Measurements from ENCODE around the gene JPH2.
"Not testable (repeated sequence)": the region's sequence is repeated elsewhere in the genome, so short reads cannot be mapped to it uniquely, and the experiment has no call there.

Gene JPH2

DNA sequence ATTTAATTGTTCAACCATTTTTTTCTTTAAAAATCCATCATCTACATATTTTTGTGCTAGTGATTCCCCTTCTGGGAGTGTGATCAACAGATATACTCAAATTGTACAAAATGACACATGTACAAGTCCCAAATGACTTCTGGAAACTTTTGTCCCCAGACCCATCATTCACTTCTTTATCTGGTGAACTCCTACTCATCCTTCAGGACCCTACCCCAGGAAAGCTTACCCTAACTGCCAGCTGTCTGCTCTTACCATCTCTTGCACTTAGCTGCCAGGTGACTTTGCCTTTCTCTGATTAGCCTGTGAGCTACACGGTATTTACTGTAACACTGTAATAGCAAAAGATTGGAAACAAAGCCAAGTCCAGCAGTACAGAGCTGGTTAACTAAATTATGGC, 55.3 kb downstream of the JPH2 start:
- in situ Hi-C loops (cut with MboI; ENCODE audit: low sequenced_read_pairs): no loop called here

DNA sequence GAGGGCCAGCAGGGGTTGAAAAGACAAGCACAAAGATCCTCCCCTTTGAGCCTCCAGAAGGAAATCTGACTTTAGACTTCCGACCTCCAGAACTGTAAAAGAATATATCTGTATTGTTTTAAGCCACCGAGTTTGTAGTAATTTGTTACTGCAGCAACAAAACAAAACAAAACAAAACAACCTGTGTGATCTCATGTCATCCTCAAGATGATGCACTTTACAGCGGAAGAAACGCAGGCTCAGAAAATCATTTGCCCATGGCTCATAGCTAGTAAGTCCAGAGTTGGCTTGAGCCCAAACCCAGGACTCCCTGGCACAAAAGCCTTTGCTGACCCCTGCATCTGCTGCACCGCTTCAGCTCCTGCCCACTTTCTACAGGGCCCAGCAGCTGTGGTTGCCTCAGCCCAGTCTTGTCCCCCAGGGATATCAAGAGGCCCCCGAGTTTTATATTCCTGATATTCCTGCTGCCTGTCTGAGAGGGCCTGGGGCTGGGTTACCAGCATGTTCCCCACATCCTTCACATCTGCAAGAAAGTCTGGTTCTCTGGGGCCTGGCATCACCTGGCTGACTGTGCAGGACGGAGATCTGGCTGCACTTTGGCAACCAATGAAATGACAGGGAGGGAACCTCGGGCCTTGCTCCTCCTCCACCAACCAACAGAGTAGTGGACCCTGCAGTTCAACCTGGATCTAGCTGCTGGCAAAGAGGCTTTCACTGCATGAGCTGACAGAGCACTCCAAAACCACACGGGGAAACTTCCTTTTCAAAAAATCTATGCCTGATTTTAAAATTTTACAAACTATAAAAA, 56.9 kb downstream of the JPH2 start:
- in situ Hi-C loops (cut with MboI; ENCODE audit: low sequenced_read_pairs): no loop called here

DNA sequence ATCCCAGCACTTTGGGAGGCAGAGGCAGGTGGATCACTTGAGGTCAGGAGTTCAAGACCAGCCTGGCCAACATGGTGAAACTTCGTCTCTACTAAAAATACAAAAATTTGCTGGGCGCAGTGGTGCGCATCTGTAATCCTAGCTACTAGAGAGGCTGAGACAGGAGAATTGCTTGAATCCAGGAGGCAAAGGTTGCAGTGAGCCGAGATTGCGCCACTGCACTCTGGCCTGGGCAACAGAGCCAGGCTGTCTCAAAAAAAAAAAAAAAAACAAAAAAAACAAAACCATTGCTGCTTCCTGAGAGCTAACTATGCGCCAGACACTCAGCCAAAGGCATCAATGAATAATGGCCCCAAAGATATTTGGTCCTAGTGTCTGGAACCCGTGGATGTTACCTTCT, 57.7 kb downstream of the JPH2 start:
- in situ Hi-C loops (cut with MboI; ENCODE audit: low sequenced_read_pairs): not testable (repeated sequence)

DNA sequence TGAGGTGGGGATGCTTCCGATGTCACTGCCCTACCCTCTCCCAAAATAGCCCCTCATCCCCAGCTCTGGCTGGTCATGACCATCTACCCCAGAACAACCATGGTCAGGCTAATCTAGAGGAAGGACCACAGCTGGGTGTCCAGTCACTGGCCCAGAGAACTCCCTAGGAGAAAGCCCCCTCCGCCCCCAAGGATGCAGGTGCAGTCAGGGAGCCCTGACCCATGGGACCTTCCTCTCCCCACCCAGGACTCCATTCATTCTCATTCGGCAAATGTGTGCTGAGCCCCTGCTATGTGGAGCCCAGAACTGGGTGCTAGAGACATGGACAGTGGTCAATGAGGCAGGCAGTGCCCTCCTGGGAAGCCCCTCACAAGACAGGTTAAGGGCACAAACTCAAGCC, 60.5 kb downstream of the JPH2 start:
- in situ Hi-C loops (cut with MboI; ENCODE audit: low sequenced_read_pairs): no loop called here

DNA sequence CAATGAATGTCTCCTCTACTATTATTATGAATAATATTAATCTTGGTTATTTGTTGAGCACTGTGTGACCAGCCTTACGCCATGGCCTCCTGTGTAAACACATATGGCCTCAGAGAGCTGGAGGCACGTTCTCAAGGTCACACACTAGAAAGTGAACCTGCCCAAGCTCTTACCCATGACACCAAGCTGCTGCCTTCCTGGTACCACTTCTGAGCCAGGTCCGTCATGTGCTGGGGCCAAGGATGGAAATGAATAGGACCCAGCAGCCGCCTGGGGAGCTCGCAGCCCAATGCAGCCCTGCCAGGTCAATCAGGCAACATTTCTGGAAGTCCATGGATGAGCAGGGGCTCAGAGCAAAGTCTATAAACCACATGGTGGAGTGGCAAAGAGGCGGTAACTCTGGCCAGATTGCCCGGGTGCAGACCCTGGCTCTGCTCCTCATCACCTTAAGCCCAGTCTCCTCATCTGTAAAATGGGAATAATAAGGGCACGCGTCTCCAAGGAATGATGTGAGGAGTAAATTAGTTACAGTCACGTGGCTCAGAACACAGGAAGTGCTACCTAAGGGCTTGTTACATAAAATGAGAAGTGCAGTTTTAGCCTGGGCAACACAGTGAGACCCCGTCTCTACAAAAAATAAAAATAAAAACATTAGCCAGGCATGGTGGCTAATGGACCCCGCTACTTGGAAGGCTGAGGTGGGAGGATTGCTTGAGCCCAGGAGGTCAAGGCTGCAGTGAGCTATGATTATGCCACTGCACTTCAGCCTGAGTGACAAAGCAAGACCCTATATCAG, 61.5 kb downstream of the JPH2 start:
- in situ Hi-C loops (cut with MboI; ENCODE audit: low sequenced_read_pairs): no loop called here

DNA sequence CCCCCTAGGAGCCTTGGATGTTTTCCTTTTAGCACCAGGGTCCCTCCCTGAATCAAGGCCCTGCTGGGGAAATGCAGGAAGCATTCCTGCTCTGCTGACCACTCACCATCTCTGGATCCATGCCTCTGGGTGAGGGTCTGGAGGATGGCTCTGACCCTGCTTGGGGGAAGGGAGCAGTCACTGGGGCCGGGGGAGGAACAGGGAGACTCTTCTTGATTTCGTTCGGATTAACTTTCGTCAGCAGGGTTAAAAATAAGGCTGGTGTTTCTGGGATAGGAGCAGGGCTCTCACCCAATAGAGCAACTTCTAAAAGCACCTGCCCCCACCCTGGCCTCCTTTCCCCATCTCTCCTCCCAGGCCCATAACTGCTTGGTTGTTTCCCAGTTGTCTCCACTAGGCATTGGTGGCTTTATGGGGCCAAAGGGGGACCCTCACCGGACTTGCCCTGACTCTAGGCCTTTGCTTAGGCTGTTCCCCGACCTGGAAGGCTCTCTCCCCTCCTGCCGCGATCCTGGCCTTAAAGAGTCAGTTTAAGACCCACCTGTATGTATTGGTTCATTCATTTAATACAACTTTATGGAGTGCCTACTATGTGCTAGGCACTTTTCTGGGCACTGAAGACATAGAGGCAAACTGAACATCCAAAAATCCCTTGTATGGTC, 63.0 kb downstream of the JPH2 start:
- in situ Hi-C loops (cut with MboI; ENCODE audit: low sequenced_read_pairs): no loop called here

DNA sequence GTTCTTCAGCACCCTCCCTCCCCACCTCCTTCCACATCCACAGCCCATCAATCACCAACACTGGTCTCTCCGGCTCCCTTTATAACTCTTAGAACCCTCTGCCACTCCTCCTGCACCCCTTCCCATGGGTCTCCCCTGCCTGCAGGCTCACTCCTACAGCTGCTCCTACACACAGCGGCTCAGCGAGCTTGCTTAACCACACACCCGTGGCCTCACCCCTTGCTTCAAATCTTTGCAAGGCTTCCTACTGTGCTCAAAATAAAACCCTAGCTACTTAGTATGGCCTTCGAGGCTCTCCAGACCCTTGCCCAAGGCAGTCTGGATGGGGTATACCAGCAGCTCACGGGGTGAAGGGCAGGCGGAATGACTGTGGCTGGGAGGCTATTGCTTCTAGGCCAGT, 63.7 kb downstream of the JPH2 start:
- in situ Hi-C loops (cut with MboI; ENCODE audit: low sequenced_read_pairs): no loop called here

DNA sequence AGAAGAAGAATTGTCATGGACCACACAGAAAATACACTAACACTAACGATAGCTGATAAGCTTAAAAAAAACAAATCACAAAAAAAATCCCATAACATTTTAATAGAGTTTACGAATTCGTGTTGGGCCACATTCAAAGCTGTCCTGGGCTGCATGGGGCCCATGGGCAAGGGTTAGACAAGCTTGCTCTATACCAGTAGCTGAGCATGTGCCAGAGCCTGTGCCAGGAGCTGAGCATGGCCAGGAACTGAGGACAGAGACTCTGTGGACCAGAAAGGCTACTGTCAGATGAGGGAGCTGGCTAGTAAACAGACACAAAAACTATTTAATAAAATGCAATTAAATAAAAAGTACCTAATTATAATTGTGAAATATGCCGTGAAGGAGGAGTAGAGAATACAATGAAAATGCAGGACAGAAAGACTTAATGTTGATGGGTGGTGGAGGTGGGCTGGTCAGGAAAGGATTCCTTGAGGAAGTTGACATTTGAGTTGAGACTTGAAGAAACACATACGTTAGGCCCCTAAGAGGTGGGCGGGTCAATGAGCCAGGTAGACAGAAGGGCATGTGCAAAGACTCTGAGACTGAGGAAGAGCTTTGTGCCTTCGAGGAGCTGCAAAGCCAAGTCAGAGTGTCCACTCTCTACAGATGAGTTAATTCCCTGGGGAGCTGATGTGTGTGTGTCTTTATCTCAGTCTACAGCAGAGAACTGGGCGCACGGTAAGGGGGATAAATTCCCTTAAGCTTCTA, 66.1 kb downstream of the JPH2 start:
- in situ Hi-C loops (cut with MboI; ENCODE audit: low sequenced_read_pairs): no loop called here

DNA sequence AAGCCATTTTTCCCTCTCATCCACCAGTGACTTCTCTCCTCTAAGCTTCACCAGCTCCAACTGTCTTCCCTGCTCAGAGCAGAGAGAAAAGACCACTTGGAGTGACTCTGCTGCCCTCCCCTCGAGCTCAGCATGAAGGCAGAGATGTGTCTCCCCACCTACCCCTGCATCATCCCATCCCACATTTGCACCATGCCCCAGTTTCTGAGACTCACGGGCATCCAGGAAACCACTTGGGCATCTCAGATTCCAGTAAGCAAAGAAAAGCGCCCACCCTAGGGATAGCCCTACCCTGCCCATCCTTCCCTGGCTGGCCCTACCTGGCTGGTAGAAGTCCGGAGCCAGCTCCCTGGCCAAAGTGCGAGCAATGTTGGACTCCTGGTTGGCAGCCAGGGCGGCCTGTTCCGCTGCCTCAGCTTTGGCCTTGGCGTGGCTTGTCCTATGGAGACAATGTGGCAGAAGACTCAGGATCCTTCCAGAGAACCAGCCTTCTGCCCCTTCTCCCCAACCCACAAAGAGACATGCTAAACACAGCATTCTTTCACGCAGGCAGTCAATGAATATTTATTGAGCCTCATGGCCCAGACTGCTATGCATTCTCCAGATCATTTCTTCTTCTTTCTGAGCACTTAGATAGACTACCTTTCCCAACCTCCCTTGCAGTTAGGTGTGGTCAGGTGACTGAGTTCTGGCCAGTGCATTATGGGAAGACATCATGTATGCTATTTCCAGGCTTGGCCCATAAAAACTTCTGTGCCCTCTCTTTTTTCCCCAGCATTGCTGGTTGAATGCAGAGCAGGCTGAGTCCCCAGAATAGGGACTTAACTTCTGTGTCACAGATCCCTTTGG, 68.6 kb downstream of the JPH2 start:
- in situ Hi-C loops (cut with MboI; ENCODE audit: low sequenced_read_pairs): no loop called here

DNA sequence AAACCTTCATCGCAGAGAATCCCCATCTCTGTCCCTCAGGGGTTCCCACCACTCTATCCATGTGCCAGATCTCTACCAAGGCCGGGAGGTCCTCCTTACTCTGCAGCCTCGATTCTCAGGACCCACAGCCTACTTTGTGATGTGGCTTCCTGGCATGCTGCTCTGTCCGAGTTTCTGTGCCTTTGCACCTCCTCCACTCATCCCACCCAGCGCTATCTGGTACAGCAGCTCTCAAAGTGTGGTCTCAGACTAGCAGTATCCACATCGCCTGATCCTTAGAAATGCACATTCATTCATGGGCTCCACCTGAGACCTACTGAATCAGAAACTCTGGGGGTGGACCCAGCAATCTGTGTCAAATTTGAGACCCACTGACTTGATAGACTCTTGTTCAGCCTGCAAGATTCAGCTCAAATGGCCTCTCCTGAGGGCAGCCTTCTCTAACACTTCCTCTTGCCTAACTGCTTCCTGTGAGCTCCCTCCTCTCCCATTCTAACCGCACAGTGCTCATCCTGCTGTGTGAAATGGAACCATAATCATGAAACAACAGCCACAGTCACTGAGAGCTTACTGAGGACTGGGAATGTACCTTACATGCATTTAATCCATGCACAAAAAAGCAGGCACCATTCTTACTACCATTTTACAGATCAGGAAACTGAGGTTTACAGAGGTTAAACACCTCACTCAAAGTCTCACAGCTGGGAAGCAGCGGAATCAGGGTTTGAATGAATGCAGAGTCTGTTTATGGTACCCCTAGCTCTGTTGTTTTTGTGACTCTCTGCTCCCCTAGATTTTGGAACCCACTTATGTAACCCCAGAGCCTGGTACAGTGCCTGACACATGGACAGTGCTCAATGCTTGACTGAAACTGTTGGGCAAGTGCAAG, 69.4 kb downstream of the JPH2 start:
- in situ Hi-C loops (cut with MboI; ENCODE audit: low sequenced_read_pairs): no loop called here

DNA sequence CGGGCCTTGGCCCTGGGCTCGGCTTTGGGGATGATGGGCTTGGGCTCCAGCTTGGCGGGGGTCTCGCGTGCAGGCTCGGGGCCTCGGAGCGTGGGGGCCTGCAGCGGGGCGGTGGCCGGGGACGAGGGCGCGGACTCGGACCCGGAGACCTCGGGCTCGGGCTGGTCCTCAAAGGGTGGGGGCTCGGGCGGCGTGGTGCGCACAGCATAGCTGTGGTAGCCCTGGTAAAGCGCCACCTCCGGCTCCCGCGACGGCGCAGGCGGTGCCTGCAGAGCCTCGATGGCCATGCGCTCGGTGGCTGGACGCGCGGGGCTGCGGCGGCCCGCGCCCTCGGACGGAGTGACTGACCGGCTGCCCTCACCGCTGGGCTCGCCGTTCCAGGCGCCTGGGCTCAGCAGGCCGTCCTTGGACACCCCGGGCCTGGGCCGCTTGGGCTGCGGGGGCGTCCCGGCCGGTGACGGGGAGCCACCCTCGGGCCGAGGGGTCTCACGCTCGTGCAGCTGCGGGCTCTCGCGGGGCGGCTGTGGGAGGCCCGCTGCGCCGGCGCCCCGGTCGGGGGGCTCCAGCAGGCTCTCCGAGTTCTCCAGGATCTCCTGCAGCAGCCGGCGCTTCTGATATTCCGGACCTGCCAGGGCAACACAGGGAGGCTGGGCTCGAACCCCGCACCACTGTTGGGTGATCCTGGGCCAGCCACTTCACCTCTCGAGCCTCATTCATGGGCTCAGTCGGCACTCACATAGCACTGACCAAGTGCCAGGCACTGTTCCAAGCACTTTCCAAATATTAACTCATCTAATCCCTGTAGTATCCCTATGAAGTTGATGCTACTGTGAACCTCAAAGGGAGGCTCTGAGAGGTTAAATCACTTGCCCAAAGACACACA, 71.0 kb downstream of the JPH2 start:
- in situ Hi-C loops (cut with MboI; ENCODE audit: low sequenced_read_pairs): no loop called here

DNA sequence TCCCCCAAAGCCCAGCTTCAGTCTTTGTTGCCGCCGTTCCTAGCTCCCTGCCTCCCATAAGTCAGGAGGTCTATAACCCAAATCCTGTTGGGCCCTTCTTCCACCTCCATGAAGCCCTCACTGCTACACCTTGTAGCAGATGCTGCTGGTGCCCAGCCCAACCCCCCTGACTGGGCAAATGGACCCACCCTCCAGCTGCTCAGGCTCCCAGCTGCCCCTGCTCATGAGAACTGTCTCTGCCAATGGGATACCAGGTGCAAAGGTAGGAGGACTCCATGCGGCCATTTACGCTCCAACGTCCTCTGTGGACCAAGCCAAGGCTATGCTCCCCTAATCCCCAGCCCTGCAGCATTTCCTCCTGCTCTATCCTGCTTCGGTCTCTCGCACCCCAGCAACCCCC, 71.8 kb downstream of the JPH2 start:
- in situ Hi-C loops (cut with MboI; ENCODE audit: low sequenced_read_pairs): no loop called here

DNA sequence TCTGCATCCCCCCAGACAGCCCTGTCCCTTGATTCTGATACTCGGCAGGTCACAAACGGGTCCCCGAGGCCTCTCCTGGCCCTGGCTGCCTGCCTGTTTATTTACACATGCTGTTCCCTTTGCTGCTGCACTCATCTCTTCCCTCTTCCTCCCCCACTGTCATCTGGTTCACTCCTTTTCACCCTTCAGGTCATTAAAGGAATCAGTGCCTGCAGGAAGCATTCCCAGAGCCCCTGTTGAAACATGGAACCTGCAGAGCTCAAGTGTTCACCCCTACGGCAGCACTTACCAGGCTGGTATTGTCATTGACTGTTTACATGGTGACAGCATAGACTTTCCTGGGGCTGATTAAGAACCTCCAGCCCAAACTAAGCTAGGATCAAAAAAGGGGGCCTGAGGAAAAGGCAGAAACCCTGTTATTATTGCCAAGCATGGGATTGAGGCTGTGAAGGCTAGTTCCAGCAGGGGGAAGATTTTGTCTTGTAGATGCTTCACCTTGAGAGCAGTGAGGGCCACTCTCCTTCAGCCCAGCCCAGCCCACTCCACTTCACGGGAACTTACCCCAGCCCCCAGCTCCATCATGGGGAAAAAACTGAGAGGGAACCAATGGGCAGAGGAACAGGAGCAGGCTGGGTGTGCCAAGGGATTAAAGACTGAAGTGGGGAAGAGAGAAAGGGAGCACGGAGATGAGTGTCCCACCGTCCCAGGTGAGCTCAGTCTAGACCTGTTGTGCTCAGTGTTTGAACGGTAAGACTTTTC, 73.2 kb downstream of the JPH2 start:
- in situ Hi-C loops (cut with MboI; ENCODE audit: low sequenced_read_pairs): no loop called here

DNA sequence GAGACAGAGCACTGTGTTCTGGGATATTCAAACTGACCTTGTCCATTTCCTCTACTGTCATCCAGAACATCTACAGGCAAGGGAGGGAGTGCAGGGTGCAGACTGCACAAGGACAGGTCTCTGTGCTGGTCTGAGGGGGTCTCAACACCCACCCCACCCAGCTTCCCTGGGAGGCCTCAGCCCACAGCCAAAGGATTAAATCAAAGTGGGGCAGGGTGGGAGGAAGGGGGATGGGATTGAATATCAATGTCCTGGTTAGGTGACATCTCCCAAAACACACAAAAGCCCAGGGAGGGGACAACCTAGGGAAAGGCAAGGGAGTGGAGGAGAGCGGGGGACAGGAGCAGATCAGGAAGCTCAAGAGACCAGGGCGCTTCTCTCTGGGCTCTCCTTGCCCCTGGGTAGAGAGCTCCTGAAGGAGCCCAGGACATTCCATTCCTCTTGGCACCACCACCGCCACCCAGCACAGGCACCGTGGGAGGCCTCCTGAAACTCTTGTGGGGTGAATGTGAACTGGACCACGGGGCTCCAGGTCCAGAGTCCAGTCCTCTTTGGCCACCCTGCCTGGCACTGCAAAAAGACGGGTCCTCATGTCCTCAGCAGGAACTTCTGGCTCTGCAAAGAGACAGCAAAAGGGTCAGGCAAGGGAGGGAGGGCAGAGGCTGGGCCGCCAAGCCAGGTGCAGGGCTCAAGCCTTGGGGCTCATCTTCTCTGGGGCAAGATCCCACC, 73.9 kb downstream of the JPH2 start:
- in situ Hi-C loops (cut with MboI; ENCODE audit: low sequenced_read_pairs): no loop called here

DNA sequence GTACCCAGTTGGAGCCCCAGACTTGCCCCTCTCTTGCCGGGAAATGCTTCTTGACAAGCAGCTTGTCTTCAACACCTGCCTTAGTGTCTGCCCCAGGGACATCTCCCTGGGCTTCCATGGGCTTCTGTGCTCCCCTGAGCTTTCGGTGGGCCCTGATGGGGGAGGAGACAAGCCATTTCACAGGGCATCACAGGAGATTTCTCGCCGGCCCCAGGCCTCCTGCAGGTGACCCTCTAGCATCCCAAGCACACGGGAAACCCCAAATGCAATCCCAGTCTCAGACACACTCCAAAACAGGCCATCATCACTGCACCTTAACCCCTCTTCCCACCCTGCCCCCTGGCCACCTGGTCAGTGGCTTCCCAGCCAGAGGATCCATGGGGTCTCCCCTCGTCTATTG, 74.5 kb downstream of the JPH2 start:
- in situ Hi-C loops (cut with MboI; ENCODE audit: low sequenced_read_pairs): no loop called here

DNA sequence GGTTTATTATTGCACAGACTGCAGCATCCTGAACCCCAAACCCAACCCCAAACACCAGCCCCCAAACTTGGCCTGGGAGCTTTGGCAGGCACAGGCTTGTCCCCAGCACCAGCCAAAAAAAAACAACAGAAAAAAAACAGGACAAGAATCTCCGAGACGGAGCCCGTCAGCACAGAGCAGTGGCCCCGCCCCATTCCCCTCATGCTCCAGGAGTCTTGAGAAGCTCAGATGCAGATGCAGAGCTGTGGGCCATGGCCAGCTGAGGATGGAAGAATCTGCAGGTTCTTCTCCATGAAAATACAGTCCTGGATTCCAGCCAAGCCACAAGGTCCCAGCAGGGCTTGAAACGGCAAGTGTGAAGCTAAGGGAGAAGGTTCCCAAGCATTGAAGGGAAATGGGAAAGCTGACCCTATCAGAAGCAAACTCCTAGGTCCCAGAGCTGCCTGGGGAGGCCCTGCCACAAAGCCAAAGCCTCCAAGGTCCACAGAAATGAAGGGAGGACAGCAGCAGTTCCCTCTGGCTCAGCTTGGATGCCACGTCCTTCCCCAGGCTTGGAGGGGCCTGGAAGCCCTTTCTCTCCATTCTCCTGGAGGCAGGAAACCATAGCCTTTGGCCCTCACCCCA, 75.2 kb downstream of the JPH2 start:
- in situ Hi-C loops (cut with MboI; ENCODE audit: low sequenced_read_pairs): no loop called here
